Progenitor cell of endocrine pancreas (in vitro differentiated cells): Measurements from ENCODE around the gene GOLGA8T. TPM values are rescaled to one million over a fixed set of nuclear protein-coding genes. Genes with fewer than 3 reads are reported as not detected.
A peak's percentile ranks its signal among the peaks of the same experiment; 100 is the strongest.
"Not testable (repeated sequence)": the region's sequence is repeated elsewhere in the genome, so short reads cannot be mapped to it uniquely, and the experiment has no call there.

Source experiments
- DNase-seq: peaks from one replicate; pipeline ENCODE4 v3.0.0; 2021; ENCODE audit warnings: low spot score; ENCODE audit not compliant: unreplicated experiment
- H3K27ac Mint-ChIP-seq: 2 replicates; pipeline ENCODE4 v1.8.0; 2021; ENCODE audit warnings: mild to moderate bottlenecking, moderate library complexity, mixed read lengths
- H3K27me3 Mint-ChIP-seq: 2 replicates; pipeline ENCODE4 v1.8.0; 2021; ENCODE audit warnings: mixed read lengths
- H3K36me3 Mint-ChIP-seq: 2 replicates; pipeline ENCODE4 v1.8.0; 2022; ENCODE audit warnings: mixed read lengths; ENCODE audit not compliant: insufficient read depth
- H3K4me1 Mint-ChIP-seq: 2 replicates; pipeline ENCODE4 v1.8.0; 2021; ENCODE audit warnings: low read depth, mixed read lengths
- H3K4me3 Mint-ChIP-seq: 2 replicates; pipeline ENCODE4 v1.8.0; 2021; ENCODE audit warnings: low read depth, mild to moderate bottlenecking, moderate library complexity, mixed read lengths
- H3K9me3 Mint-ChIP-seq: 2 replicates; pipeline ENCODE4 v1.8.0; 2021; ENCODE audit warnings: low read depth, mixed read lengths
- long read RNA-seq: library from polyadenylated mRNA; unstranded; transcript quantifications from one replicate; pipeline ENCODE4 v2.0.0, GENCODE V29; 2020
- total RNA-seq: library from RNA; stranded (reverse); gene quantifications from 2 replicates; pipeline ENCODE4 v1.2.1, GENCODE V29; 2021
- TF ChIP-seq, protein P1 (sequence below): fragments of 200-600 bp; sonication (generic); IDR thresholded peaks from one replicate; pipeline ENCODE4 v1.5.0; 2021; ENCODE audit warnings: antibody characterized with exemption, mild to moderate bottlenecking; ENCODE audit not compliant: unreplicated experiment

The GOLGA8T gene, protein sequence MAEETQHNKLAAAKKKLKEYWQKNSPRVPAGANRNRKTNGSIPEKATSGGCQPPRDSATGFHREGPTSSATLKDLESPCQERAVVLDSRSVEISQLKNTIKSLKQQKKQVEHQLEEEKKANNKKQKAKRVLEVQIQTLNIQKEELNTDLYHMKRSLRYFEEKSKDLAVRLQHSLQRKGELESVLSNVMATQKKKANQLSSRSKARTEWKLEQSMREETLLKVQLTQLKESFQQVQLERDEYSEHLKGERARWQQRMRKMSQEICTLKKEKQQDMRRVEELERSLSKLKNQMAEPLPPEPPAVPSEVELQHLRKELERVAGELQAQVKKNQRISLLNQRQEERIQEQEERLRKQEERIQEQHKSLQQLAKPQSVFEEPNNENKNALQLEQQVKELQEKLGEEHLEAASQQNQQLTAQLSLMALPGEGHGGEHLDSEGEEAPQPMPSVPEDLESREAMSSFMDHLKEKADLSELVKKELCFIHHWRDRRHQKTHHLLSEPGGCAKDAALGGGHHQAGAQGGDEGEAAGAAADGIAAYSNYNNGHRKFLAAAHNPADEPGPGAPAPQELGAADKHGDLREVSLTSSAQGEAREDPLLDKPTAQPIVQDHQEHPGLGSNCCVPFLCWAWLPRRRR
- total RNA-seq: not detected in 2 replicates
- long read RNA-seq: 0 reads

DNA sequence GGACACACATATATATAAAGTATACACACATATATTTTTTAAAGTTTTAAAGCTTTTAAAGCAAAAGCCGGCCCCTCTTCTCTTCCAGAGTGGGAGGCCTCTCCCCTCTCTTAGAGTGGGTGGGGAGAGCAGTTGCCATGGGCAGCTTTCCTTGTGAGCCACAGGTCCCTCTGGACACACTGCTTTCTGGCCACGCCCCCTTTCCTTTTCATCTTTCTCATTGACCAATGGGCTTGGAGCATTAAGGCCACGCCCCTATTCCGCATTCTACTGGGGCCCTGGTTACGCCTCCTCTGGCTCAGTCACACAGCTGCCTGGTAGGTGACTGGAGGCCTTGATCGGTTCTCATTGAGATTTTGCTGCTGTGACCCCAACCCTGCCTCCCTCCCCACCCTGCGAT, at the start of gene GOLGA8T:
Gene GOLGA8T (plus strand): TSS at position 301 of the 400 bp plus-strand sequence. CDS start 98 bp downstream, at position 399.
- H3K4me3 Mint-ChIP-seq, H3K4me1 Mint-ChIP-seq, DNase-seq, H3K9me3 Mint-ChIP-seq, H3K27me3 Mint-ChIP-seq, H3K27ac Mint-ChIP-seq, H3K36me3 Mint-ChIP-seq: not testable (repeated sequence)

DNA sequence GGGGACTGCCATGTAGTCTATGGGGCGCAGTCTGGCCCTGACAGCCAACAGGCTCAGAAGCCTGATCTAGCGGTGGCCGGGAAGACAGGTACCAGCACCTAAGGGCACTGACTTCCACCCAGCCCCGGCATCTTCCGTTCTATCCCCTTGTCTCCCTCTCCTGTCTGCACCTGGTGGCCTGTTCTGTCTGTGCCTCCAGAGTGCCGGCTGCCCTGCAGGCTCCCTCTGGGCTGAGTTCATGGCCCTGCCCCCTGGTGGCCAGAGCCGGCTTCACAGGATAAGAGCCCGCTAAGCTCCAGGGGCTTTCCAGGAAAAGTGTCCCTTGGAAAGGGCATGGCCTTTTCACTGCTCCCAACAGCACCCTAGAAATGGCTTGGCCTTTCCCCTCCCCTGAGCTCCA, 37.0 kb upstream of the GOLGA8T start:
- H3K4me3 Mint-ChIP-seq, H3K9me3 Mint-ChIP-seq, H3K27ac Mint-ChIP-seq, H3K4me1 Mint-ChIP-seq, H3K27me3 Mint-ChIP-seq, H3K36me3 Mint-ChIP-seq, DNase-seq: not testable (repeated sequence)

DNA sequence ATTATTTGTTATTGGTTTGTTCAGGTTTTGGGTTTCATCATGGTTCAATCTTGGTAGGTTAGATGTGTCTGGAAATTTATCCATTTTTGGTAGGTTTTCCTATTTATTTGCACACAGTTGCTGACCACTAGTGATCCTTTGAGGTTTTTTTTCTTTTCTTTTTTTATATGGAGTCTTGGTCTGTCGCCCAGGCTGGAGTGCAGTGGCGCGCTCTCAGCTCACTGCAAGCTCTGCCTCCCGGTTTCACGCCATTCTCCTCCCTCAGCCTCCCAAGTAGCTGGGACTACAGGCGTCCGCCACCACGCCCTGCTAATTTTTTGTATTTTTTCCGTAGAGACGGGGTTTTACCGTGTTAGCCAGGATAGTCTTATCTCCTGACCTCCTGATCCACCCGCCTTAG, 32.0 kb upstream of the GOLGA8T start:
- H3K9me3 Mint-ChIP-seq, H3K36me3 Mint-ChIP-seq, H3K27ac Mint-ChIP-seq, DNase-seq, H3K27me3 Mint-ChIP-seq, H3K4me3 Mint-ChIP-seq, H3K4me1 Mint-ChIP-seq: not testable (repeated sequence)

DNA sequence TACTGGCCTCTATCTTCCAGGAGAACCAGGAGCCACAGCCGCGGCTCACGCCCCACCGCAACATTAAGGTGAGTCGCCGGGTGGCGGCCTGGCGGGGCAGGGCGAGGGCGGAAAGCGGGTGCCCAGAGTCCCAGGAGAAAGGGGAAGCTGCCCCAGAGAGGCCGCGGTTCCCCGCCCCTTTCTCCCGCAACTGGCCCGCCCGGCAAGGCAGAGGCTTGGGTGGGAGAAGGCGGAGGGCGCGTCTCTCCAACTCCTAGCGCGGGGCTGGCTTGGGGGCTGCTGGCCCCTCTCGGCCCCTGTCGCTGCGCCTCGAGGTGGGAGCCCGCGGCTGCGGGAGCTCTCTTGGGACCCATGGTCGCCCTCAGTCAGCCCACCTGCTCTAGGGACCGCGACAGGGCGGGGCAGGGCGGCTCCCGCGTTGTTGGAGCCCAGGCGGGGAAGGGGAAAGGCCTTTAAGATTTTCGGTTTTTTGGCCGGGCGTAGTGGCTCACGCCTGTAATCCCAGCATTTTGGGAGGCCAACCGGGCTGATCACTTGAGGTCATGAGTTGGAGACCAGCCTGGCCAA, 30.8 kb upstream of the GOLGA8T start:
- H3K4me1 Mint-ChIP-seq, DNase-seq, H3K4me3 Mint-ChIP-seq, H3K36me3 Mint-ChIP-seq, H3K9me3 Mint-ChIP-seq, H3K27ac Mint-ChIP-seq, H3K27me3 Mint-ChIP-seq: not testable (repeated sequence)

DNA sequence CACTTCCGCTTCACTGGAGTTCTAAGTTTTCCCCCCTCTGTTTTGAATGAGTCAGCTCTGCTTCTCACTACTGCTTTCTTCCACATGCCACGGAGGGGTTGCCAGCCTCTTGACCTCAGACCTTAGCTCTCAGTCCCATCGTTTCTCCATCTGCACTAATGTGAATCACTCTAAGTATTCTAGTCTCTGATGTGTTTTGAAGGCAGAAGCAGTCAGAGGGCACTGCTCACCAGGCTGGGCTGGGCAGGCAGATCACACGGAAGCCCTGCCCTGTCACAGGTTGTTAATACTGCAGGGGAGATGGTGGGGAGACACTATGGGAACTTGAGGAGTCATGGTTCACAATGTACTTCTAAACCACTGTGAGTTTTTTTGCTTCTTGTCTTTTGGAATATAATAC, 24.3 kb upstream of the GOLGA8T start:
- H3K4me1 Mint-ChIP-seq, H3K9me3 Mint-ChIP-seq, H3K36me3 Mint-ChIP-seq, DNase-seq, H3K27me3 Mint-ChIP-seq, H3K4me3 Mint-ChIP-seq, H3K27ac Mint-ChIP-seq: not testable (repeated sequence)

DNA sequence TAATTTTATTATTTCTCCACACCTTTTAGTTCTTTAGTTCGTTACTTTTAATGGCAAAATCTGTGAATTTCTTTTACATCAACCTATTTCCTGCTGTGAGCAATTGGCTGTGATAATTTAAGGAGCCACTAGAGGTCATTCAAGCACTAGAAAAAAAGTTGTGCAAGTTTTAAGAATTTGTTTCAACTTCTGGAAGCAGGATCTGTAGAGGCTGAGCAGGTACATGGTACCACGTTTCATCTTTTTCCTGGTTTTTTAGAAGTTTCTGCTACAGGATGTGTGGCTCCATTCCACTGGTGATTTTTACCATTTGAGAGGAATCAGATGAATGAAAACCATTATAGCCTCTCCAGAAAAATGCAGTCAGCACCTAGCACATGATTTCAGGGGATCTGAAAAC, 4.8 kb upstream of the GOLGA8T start:
- DNase-seq, H3K4me3 Mint-ChIP-seq, H3K27ac Mint-ChIP-seq, H3K36me3 Mint-ChIP-seq, H3K9me3 Mint-ChIP-seq, H3K27me3 Mint-ChIP-seq, H3K4me1 Mint-ChIP-seq: not testable (repeated sequence)
- TF ChIP-seq, protein P1, sequence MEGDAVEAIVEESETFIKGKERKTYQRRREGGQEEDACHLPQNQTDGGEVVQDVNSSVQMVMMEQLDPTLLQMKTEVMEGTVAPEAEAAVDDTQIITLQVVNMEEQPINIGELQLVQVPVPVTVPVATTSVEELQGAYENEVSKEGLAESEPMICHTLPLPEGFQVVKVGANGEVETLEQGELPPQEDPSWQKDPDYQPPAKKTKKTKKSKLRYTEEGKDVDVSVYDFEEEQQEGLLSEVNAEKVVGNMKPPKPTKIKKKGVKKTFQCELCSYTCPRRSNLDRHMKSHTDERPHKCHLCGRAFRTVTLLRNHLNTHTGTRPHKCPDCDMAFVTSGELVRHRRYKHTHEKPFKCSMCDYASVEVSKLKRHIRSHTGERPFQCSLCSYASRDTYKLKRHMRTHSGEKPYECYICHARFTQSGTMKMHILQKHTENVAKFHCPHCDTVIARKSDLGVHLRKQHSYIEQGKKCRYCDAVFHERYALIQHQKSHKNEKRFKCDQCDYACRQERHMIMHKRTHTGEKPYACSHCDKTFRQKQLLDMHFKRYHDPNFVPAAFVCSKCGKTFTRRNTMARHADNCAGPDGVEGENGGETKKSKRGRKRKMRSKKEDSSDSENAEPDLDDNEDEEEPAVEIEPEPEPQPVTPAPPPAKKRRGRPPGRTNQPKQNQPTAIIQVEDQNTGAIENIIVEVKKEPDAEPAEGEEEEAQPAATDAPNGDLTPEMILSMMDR: peak; percentile 24

DNA sequence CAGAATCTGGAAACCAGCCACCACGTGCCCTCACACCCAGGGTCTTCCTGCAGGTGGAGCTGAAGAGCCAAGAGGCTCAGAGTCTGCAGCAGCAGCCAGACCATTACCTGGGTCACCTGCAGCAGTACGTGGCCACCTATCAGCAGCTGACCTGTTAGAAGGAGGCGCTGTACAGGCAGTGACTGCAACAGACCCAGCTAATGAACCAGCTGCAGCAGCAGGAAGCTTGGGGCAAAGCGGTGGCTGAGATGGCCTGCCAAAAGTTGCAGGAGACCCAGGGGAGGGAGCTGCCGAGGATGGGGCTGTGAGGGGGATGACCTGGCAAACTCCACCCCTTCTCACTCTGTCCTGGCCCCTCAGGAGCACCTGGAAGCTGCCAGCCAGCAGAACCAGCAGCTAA, 8.4 kb downstream of the GOLGA8T start:
- H3K27ac Mint-ChIP-seq, H3K4me1 Mint-ChIP-seq, H3K9me3 Mint-ChIP-seq, H3K27me3 Mint-ChIP-seq, DNase-seq, H3K36me3 Mint-ChIP-seq, H3K4me3 Mint-ChIP-seq: not testable (repeated sequence)

DNA sequence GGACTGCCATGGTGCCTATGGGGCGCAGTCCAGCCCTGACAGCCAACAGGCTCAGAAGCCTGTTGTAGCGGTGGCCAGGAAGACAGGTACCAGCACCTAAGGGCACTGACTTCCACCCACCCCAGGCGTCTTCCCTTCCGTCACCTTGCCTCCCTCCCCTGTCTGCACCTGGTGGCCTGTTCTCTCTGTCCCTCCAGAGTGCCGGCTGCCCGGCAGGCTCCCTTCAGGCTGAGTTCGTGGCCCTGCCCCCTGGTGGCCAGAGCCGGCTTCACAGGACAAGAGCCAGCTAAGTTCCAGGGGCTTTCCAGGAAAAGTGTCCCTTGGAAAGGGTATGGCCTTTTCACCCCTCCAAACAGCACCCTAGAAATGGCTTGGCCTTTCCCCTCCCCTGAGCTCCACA, 15.0 kb downstream of the GOLGA8T start:
- not testable (repeated sequence) for H3K9me3 Mint-ChIP-seq, H3K27ac Mint-ChIP-seq, H3K4me3 Mint-ChIP-seq

DNA sequence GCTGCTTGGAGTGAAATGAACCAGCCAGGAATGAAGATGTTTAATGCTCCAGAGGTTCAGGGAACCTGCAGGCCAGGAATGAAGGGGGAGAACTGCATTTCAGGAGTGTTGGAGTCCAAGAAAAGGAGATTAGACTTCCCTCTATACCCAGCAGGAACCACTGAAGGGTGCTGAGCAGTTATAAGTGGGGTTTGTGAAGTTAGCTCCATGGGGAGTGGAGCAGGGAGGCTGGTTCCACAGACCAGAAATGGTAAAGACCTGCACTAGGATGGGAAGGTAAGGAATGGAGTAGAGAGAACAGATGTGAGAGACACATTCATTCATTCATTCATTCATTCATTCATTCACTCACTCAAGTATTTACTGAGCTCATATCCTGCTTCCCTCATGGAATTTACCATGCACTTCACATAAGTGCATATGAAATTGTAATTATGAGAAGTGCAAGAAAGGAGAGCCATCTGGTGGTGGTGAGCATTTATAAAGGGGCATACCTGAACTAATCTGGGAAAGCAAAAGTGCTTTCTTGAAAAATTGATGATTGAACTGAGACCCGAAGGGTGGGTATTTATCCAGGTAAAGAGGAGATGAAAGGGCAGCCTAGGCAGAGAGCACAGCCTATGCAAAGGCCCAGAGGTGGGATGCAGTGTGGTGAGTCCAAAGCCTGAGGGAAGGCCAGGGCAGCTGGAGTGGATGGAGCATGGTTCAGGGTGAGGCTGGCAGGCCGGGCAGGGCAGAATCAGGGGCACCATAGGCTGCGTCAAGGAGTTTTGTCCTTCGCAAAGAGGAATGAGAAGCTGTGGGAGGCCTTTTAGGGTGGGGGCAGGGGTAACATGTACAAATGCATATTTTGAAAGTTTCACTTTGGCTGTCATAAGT, 27.9 kb downstream of the GOLGA8T start:
- not testable (repeated sequence) for H3K9me3 Mint-ChIP-seq, H3K36me3 Mint-ChIP-seq, DNase-seq, H3K27ac Mint-ChIP-seq, H3K27me3 Mint-ChIP-seq, H3K4me3 Mint-ChIP-seq, H3K4me1 Mint-ChIP-seq

More for the DNA sequence above, 15.0 kb downstream of the GOLGA8T start:
- not testable (repeated sequence) for DNase-seq, H3K27me3 Mint-ChIP-seq, H3K36me3 Mint-ChIP-seq, H3K4me1 Mint-ChIP-seq

DNA sequence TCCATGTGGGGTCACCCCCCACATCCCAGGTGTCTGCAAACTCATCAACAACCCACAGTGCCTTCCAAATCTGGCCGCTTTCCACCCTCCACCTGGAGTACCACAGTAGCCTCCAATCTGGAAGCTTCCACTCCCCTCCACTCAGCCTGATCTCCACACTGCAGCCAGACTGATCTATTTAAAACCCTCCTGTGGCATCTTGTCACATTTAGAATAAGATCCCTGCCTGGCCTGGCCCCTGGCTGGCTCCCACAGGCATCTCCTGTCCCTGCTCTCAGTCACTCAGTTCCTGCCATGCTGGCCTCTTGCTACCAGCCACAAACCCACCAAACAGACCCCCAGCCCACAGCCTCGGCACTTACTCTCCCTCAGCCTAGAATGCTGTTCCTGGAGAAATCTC, 28.9 kb downstream of the GOLGA8T start:
- H3K36me3 Mint-ChIP-seq, H3K9me3 Mint-ChIP-seq, H3K4me1 Mint-ChIP-seq, DNase-seq, H3K4me3 Mint-ChIP-seq, H3K27me3 Mint-ChIP-seq, H3K27ac Mint-ChIP-seq: not testable (repeated sequence)

DNA sequence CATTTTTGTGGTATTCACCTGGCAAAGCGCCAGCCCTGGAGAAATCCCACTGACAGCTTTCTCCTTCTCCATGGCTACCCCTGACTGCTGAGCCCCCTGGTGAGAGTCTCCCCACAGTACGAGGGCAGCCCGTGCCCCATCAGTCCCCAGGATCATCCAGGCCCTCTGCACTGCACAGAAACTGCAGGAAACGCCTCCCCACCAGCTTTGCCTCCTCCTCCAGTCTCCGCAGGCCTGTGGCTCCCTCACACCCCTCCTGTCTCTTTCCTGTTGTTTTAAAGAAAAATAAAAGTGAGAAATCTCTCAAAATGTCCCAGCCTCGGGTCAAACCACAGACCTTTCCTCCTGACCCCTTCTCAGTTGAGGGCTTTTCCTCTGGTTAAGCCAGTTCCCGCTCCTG, 29.4 kb downstream of the GOLGA8T start:
- DNase-seq, H3K9me3 Mint-ChIP-seq, H3K27ac Mint-ChIP-seq, H3K36me3 Mint-ChIP-seq, H3K27me3 Mint-ChIP-seq, H3K4me3 Mint-ChIP-seq, H3K4me1 Mint-ChIP-seq: not testable (repeated sequence)
